Adipocyte (in vitro differentiated cells): ENCODE results near the gene ISL2.
A peak's percentile ranks its signal among the peaks of the same experiment; 100 is the strongest.

Experiments
- DNase-seq: peaks from one replicate; pipeline ENCODE4 v3.0.0-alpha.2; 2015; ENCODE audit warnings: low read depth
- H3K27me3 ChIP-seq: replicated peaks from 2 replicates; pipeline ENCODE4 v1.7.0; 2013; ENCODE audit warnings: mild to moderate bottlenecking, low read length, moderate library complexity; ENCODE audit not compliant: control insufficient read depth, insufficient read depth
- H3K36me3 ChIP-seq: 2 replicates; pipeline ENCODE4 v1.7.0; 2013; ENCODE audit warnings: low read length, mild to moderate bottlenecking, moderate library complexity; ENCODE audit not compliant: control insufficient read depth, insufficient read depth, severe bottlenecking
- H3K4me1 ChIP-seq: 2 replicates; pipeline ENCODE4 v1.7.0; 2013; ENCODE audit warnings: mild to moderate bottlenecking, low read length, moderate library complexity; ENCODE audit not compliant: control insufficient read depth, insufficient read depth
- H3K4me3 ChIP-seq: 2 replicates; pipeline ENCODE4 v1.7.0; 2013; ENCODE audit warnings: mild to moderate bottlenecking, low read length, moderate library complexity
- H3K9ac ChIP-seq: 2 replicates; pipeline ENCODE4 v1.7.0; 2013; ENCODE audit warnings: mild to moderate bottlenecking, low read length, moderate library complexity
- H3K9me3 ChIP-seq: 2 replicates; pipeline ENCODE4 v1.7.0; 2013; ENCODE audit warnings: mild to moderate bottlenecking, low read length, moderate library complexity; ENCODE audit not compliant: control insufficient read depth

The ISL2 gene

GRCh38 chr15:76328106-76328696 lies 8.4 kb upstream of the ISL2 start:
- H3K27me3 ChIP-seq: peaks cover 57% of the 10 kb centered on the region
- H3K9me3 ChIP-seq: no peaks in the 10 kb centered on the region
- H3K4me1 ChIP-seq: no peaks in the 10 kb centered on the region
- no peak overlapping the region for H3K4me3 ChIP-seq
- no peak for DNase-seq
- no peak overlapping the region for H3K9ac ChIP-seq
- no peaks in the 10 kb centered on the region for H3K36me3 ChIP-seq

- Histone ChIP-seq H3K4me3 (no peak overlapping the region), H3K27me3 (peaks cover 62% of the 10 kb centered on the region), H3K36me3 (no peaks in the 10 kb centered on the region), H3K4me1 (no peaks in the 10 kb centered on the region), H3K9me3 (no peaks in the 10 kb centered on the region), H3K9ac (no peak overlapping the region)
- peak; percentile 25 for DNase-seq
Observed at GRCh38 chr15:76328958-76329357, 7.6 kb upstream of the ISL2 start.

- Histone ChIP-seq H3K4me1 (no peaks in the 10 kb centered on the region), H3K4me3 (no peak overlapping the region), H3K9me3 (no peaks in the 10 kb centered on the region), H3K9ac (no peak overlapping the region), H3K27me3 (peaks cover 67% of the 10 kb centered on the region), H3K36me3 (no peaks in the 10 kb centered on the region)
- peak; percentile 58 for DNase-seq
Observed at GRCh38 chr15:76330080-76330680, 6.4 kb upstream of the ISL2 start.

- no peak for DNase-seq
- no peak overlapping the region for H3K4me3 ChIP-seq
- H3K27me3 ChIP-seq: peaks cover 75% of the 10 kb centered on the region
- no peaks in the 10 kb centered on the region for H3K9me3 ChIP-seq
- peaks cover 4% of the 10 kb centered on the region for H3K4me1 ChIP-seq
- no peaks in the 10 kb centered on the region for H3K36me3 ChIP-seq
- no peak overlapping the region for H3K9ac ChIP-seq
Observed at GRCh38 chr15:76332796-76333195, 3.8 kb upstream of the ISL2 start.

GRCh38 chr15:76333309-76333708 lies 3.3 kb upstream of the ISL2 start:
- no peak overlapping the region for H3K9ac ChIP-seq
- no peak overlapping the region for H3K4me3 ChIP-seq
- H3K36me3 ChIP-seq: no peaks in the 10 kb centered on the region
- H3K4me1 ChIP-seq: peaks cover 4% of the 10 kb centered on the region
- peaks cover 75% of the 10 kb centered on the region for H3K27me3 ChIP-seq
- no peaks in the 10 kb centered on the region for H3K9me3 ChIP-seq
- DNase-seq: no peak

- Histone ChIP-seq H3K4me1 (peaks cover 4% of the 10 kb centered on the region), H3K36me3 (no peaks in the 10 kb centered on the region), H3K9ac (no peak overlapping the region), H3K27me3 (peaks cover 76% of the 10 kb centered on the region), H3K4me3 (no peak overlapping the region), H3K9me3 (no peaks in the 10 kb centered on the region)
- DNase-seq: no peak
Observed at GRCh38 chr15:76333720-76334437, 2.7 kb upstream of the ISL2 start.

GRCh38 chr15:76334438-76335306 lies 1.9 kb upstream of the ISL2 start:
- Histone ChIP-seq H3K4me1 (peaks cover 4% of the 10 kb centered on the region), H3K36me3 (no peaks in the 10 kb centered on the region), H3K9ac (no peak overlapping the region), H3K9me3 (no peaks in the 10 kb centered on the region), H3K4me3 (no peak overlapping the region), H3K27me3 (peaks cover 76% of the 10 kb centered on the region)
- DNase-seq: no peak

- DNase-seq: no peak
- Histone ChIP-seq H3K9ac (no peak overlapping the region), H3K4me1 (peaks cover 10% of the 10 kb centered on the region), H3K4me3 (no peak overlapping the region), H3K9me3 (no peaks in the 10 kb centered on the region), H3K27me3 (peaks cover 81% of the 10 kb centered on the region), H3K36me3 (no peaks in the 10 kb centered on the region)
Observed at GRCh38 chr15:76335307-76336253, 993 bp upstream of the ISL2 start.

GRCh38 chr15:76337059-76337695 lies 604 bp downstream of the ISL2 start:
- peaks cover 91% of the 10 kb centered on the region for H3K27me3 ChIP-seq
- H3K4me3 ChIP-seq: no peak overlapping the region
- no peak for DNase-seq
- no peaks in the 10 kb centered on the region for H3K36me3 ChIP-seq
- H3K4me1 ChIP-seq: peaks cover 14% of the 10 kb centered on the region
- no peak overlapping the region for H3K9ac ChIP-seq
- H3K9me3 ChIP-seq: no peaks in the 10 kb centered on the region
